Measurements from ENCODE around the gene ATP8B3. TPM values are rescaled to one million over a fixed set of nuclear protein-coding genes. Genes with fewer than 3 reads are reported as not detected.

Gene ATP8B3
- total RNA-seq, 1 experiment from 2014 or later = 12.4 TPM

- DNase-seq (ENCODE audit: low spot score) = no peak
Observed at GRCh38 chr19:1816530-1817298, 4.6 kb upstream of the ATP8B3 start.

- DNase-seq (ENCODE audit: low spot score) = no peak
Observed at GRCh38 chr19:1815605-1816529, 3.8 kb upstream of the ATP8B3 start.

- DNase-seq (ENCODE audit: low spot score) = no peak
Observed at GRCh38 chr19:1814833-1815604, 2.9 kb upstream of the ATP8B3 start.

GRCh38 chr19:1814391-1814790 lies 2.3 kb upstream of the ATP8B3 start:
- DNase-seq (ENCODE audit: low spot score) = no peak

GRCh38 chr19:1813192-1814182 lies 1.4 kb upstream of the ATP8B3 start:
- no peak for DNase-seq (ENCODE audit: low spot score)

- DNase-seq (ENCODE audit: low spot score) = peak; percentile 97
Observed at GRCh38 chr19:1812426-1813191, 533 bp upstream of the ATP8B3 start.

- peak; percentile 92 for DNase-seq (ENCODE audit: low spot score)
Observed at GRCh38 chr19:1811472-1811894, 593 bp downstream of the ATP8B3 start.

- no peak for DNase-seq (ENCODE audit: low spot score)
Observed at GRCh38 chr19:1810439-1811160, 1.5 kb downstream of the ATP8B3 start.

- DNase-seq (ENCODE audit: low spot score) = no peak
Observed at GRCh38 chr19:1809678-1810077, 2.4 kb downstream of the ATP8B3 start.

- DNase-seq (ENCODE audit: low spot score) = no peak
Observed at GRCh38 chr19:1808395-1808731, 3.7 kb downstream of the ATP8B3 start.

GRCh38 chr19:1807695-1808394 lies 4.2 kb downstream of the ATP8B3 start:
- no peak for DNase-seq (ENCODE audit: low spot score)

GRCh38 chr19:1807030-1807694 lies 4.9 kb downstream of the ATP8B3 start:
- DNase-seq (ENCODE audit: low spot score) = no peak

- DNase-seq (ENCODE audit: low spot score) = no peak
Observed at GRCh38 chr19:1806184-1807029, 5.7 kb downstream of the ATP8B3 start.

GRCh38 chr19:1805401-1806183 lies 6.5 kb downstream of the ATP8B3 start:
- no peak for DNase-seq (ENCODE audit: low spot score)

- DNase-seq (ENCODE audit: low spot score) = no peak
Observed at GRCh38 chr19:1804858-1805257, 7.2 kb downstream of the ATP8B3 start.

GRCh38 chr19:1799695-1800342 lies 12.3 kb downstream of the ATP8B3 start:
- DNase-seq (ENCODE audit: low spot score) = no peak
